Sigmoid colon (tissue), 4 donors: ENCODE results near the gene PGLYRP3.

ENCODE experiments used
- POLR2A ChIP-seq, 2 donors: fragments of 450-650 bp; IDR thresholded peaks; one replicate each; pipeline ENCODE4 v1.6.1; 2016; ENCODE audit warnings: antibody characterized with exemption in 2 of 2, mild to moderate bottlenecking in 2 of 2, moderate library complexity in 2 of 2
- POLR2AphosphoS5 ChIP-seq, 4 donors: sonication (generic); formaldehyde crosslinking; IDR thresholded peaks; one replicate each; pipeline ENCODE4 v1.6.1; 2017; ENCODE audit warnings: antibody characterized with exemption in 4 of 4
- TF ChIP-seq, protein P1 (sequence below), 4 experiments: fragments of 450-650 bp in 3 of 4; fragments of 200-600 bp in 1 of 4; IDR thresholded peaks; one replicate each; pipeline ENCODE4 v1.5.1; 2016 to 2019; ENCODE audit warnings: antibody characterized with exemption in 4 of 4, mild to moderate bottlenecking in 3 of 4, moderate library complexity in 2 of 4

DNA sequence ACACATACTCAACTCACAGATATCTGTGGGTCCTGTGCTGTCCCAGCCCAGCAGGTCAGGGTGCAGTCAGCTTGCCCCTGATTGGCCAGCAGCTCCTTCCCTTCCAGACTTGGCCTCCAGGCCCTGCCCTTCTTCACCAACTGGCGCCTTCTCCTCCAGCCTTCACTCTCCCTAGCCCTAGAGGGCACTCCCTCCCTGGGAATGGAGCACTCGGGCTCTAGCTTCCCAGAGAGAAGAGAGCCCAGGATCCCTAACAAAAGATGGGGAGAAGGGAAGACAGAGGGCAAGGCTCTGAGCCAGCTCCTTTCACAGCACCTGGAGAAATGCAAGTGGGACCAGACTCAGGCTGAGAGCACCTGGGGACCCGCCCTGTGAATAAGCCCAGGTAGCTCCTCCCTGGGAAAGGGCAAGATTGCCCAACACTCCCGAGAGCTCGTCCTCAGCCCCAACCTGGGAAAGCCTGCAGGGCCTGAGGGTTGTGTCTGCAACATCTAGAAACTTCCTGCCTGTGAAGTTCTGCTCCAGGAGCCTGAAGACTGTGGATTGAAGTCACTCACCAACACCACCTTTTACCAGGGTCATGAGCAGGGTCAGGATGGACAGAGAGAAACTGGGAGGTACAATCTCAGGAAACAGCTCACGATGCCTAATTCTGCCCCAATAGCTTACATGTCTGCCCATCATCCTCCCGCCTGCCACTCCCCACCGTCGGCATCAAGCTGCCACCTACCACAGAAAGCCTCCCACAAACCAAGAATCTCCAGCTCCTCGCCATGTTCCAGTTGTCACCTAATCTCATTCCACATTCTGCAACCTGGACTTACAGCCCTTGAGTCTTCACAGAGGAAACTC lies 36.0 kb upstream of the PGLYRP3 start, which contains the start of gene PGLYRP4:
- TF ChIP-seq POLR2A (IDR thresholded peaks at IDR 0.05) (no peak), POLR2AphosphoS5 (IDR thresholded peaks at IDR 0.05) (no peak)
- TF ChIP-seq, protein P1, sequence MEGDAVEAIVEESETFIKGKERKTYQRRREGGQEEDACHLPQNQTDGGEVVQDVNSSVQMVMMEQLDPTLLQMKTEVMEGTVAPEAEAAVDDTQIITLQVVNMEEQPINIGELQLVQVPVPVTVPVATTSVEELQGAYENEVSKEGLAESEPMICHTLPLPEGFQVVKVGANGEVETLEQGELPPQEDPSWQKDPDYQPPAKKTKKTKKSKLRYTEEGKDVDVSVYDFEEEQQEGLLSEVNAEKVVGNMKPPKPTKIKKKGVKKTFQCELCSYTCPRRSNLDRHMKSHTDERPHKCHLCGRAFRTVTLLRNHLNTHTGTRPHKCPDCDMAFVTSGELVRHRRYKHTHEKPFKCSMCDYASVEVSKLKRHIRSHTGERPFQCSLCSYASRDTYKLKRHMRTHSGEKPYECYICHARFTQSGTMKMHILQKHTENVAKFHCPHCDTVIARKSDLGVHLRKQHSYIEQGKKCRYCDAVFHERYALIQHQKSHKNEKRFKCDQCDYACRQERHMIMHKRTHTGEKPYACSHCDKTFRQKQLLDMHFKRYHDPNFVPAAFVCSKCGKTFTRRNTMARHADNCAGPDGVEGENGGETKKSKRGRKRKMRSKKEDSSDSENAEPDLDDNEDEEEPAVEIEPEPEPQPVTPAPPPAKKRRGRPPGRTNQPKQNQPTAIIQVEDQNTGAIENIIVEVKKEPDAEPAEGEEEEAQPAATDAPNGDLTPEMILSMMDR (IDR thresholded peaks at IDR 0.05) = no peak
